Activated CD8-positive, alpha-beta T cell treated with anti-CD3 and anti-CD28 coated beads for 36 hours (primary cell): ENCODE results near the gene ARHGAP12. TPM values are rescaled to one million over a fixed set of nuclear protein-coding genes. Genes with fewer than 3 reads are reported as not detected.

Experiments
- ATAC-seq: fragments of 200-7000 bp; cut with Tn5 transposase; one replicate; pipeline ENCODE4 v1.10.0; 2021; ENCODE audit warnings: mild to moderate bottlenecking, moderate library complexity
- CTCF ChIA-PET: fragments of 350-600 bp; sonication (Branson Sonifier 250); formaldehyde crosslinking; loops from one replicate; lab custom pipeline; 2021; ENCODE audit warnings: antibody characterized with exemption; lab: Charles Lee
- POLR2A ChIA-PET: fragments of 350-600 bp; sonication (Branson Sonifier 250); formaldehyde crosslinking; loops from one replicate; lab custom pipeline; 2021; ENCODE audit warnings: antibody characterized with exemption; lab: Charles Lee
- DNase-seq: peaks from one replicate; pipeline ENCODE4 v3.0.0-alpha.2; 2020
- H3K27ac Mint-ChIP-seq: one replicate; pipeline ENCODE4 v1.8.0; 2021; ENCODE audit warnings: mild to moderate bottlenecking, mixed read lengths
- H3K27me3 Mint-ChIP-seq: one replicate; pipeline ENCODE4 v1.8.0; 2021; ENCODE audit warnings: mixed read lengths
- H3K36me3 Mint-ChIP-seq: one replicate; pipeline ENCODE4 v1.8.0; 2021; ENCODE audit warnings: low read depth, mixed read lengths
- H3K4me1 Mint-ChIP-seq: one replicate; pipeline ENCODE4 v1.8.0; 2021; ENCODE audit warnings: low read depth, mixed read lengths
- H3K4me3 Mint-ChIP-seq: one replicate; pipeline ENCODE4 v1.8.0; 2021; ENCODE audit warnings: mild to moderate bottlenecking, moderate library complexity, mixed read lengths
- H3K9me3 Mint-ChIP-seq: one replicate; pipeline ENCODE4 v1.8.0; 2021; ENCODE audit warnings: mixed read lengths
- intact Hi-C: fragments of 100-400 bp; cut with micrococcal nuclease; formaldehyde crosslinking; loops from one replicate; pipeline ENCODE4 v1.10.0; 2022
- total RNA-seq, 2 experiments: library from RNA; stranded (reverse); gene quantifications; one replicate each; pipeline ENCODE4 v1.2.3, GENCODE V29; 2021
- TF ChIP-seq, protein P1 (sequence below): fragments of 200-600 bp; IDR thresholded peaks from one replicate; pipeline ENCODE4 v1.8.0; 2022; ENCODE audit warnings: antibody characterized with exemption, mild to moderate bottlenecking

The ARHGAP12 gene
- total RNA-seq, 2 experiments from 2014 or later = 4.0 to 4.3 TPM

DNA sequence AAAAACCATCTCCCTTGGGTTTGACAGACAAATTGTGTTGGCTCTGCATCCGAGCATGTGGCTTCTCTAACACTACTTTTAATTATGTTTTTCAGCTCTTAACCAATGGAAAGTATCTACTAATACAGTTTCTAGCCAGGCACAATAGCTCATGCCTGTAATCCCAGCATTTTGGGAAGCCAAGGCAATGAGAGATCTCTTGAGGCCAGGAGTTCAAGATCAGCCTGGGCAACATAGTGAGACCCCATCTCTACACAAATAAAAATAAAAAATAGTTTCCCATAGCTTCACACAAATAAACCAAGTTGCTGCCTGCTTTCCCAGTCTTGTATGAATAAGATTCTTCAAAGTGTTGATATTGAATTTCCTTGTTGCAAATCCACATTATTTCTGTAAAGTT, 13.8 kb upstream of the ARHGAP12 start:
- Mint-ChIP-seq H3K27ac (no peak overlapping the region), H3K27me3 (no peaks in the 10 kb centered on the region), H3K9me3 (no peaks in the 10 kb centered on the region), H3K36me3 (no peaks in the 10 kb centered on the region), H3K4me3 (no peak overlapping the region), H3K4me1 (peaks cover 13% of the 10 kb centered on the region)
- ChIA-PET POLR2A (no interaction called here), CTCF (no interaction called here)
- ATAC-seq (no peak), DNase-seq (no peak)
- TF ChIP-seq, protein P1, sequence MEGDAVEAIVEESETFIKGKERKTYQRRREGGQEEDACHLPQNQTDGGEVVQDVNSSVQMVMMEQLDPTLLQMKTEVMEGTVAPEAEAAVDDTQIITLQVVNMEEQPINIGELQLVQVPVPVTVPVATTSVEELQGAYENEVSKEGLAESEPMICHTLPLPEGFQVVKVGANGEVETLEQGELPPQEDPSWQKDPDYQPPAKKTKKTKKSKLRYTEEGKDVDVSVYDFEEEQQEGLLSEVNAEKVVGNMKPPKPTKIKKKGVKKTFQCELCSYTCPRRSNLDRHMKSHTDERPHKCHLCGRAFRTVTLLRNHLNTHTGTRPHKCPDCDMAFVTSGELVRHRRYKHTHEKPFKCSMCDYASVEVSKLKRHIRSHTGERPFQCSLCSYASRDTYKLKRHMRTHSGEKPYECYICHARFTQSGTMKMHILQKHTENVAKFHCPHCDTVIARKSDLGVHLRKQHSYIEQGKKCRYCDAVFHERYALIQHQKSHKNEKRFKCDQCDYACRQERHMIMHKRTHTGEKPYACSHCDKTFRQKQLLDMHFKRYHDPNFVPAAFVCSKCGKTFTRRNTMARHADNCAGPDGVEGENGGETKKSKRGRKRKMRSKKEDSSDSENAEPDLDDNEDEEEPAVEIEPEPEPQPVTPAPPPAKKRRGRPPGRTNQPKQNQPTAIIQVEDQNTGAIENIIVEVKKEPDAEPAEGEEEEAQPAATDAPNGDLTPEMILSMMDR = no peak
- intact Hi-C loops = no loop called here

DNA sequence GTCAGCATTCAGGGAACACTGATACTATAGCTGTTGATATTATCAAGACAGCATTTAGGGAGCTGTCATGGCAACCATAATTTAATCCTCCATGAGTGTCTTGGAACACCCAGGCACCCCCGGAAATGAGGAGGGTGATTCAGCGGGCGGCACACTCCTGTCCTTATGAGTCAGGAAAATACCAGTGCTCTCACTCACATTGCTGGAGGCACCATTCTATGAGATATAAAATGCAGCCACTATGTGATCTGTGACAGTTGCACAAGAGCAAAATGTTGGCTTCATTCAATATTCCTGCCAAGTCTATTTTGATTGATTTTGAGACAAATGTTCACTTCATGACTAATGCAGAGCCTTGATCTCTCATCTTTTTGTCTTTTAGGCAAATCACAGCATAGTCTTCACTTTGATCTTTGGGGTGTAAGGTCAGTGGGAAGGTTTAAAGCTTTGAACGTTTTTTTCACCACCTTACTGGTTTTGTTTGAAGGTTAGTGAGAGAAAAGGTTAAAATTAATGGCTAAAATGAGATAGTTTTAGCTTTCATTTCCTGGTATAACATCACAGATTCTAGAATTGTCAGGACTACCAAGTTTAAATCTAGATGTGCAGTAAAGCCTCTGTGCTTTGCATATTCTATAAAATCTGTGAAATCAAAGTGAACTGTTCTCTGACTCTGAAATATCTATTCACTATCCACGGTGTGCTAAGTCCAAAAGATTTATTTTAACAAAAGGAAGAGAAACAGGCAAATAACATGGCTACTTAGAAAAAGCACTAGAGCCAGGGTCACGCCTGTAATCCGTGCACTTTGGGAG, 12.4 kb upstream of the ARHGAP12 start:
- H3K4me1 Mint-ChIP-seq = peaks cover 13% of the 10 kb centered on the region
- ChIA-PET CTCF (interaction anchor here (1.0 kb wide), 1 partner anchor 125 kb away, joined by 3 read pairs; no protein-coding TSS in a partner anchor), POLR2A (interaction anchor here (1.2 kb wide), 1 partner anchor 25 kb away, joined by 3 read pairs; no protein-coding TSS in a partner anchor)
- no peak overlapping the region for H3K27ac Mint-ChIP-seq
- H3K4me3 Mint-ChIP-seq = no peak overlapping the region
- no peaks in the 10 kb centered on the region for H3K27me3 Mint-ChIP-seq
- ATAC-seq (peak; percentile 37), DNase-seq (no peak)
- intact Hi-C loops = no loop called here
- TF ChIP-seq, protein P1 = no peak
- H3K9me3 Mint-ChIP-seq = no peaks in the 10 kb centered on the region
- H3K36me3 Mint-ChIP-seq = no peaks in the 10 kb centered on the region

DNA sequence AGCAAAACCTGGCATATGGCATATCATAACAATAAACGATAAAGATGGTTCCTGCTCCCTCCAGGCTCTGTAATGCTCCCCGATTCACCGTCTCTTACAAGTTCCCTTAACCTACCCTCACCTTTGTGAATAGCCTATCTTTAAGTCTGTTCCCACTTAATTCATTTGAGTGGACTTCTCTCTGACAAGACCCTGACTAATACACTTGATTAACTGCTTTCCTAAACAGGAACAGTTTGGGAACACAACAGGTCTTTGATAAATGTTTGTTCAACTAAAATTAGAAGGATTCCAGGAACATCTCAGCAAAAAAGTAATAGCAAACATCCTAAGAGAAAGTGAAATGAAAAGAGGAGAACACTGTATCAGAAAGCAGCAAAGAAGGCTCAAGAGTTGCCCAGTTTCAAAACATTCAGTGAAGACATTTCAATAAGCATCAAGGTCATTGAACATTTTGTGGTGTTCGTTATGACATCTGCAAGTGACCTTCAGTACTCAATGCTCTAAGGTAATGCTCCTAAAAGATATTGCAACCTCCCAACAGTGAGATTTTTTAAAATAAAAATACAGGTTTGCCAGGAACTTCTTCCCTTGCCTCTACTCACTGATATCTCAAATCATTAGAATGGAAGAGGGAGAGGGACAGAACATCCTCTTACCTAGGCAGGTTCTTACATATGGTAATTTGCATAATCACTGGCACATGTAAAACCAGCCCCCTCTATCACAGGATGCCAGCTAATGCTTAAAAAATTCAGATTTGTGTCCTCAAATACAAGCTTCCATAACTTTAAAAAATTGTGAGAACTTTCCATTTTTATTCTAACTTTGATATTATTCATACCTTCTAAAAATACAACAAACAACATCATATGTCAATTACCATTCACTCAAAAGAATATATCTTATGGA, 11.4 kb upstream of the ARHGAP12 start:
- H3K4me3 Mint-ChIP-seq = no peak overlapping the region
- ChIA-PET CTCF (interaction anchor here (1.0 kb wide), 1 partner anchor 126 kb away, joined by 3 read pairs; no protein-coding TSS in a partner anchor), POLR2A (interaction anchor here (1.2 kb wide), 1 partner anchor 24 kb away, joined by 3 read pairs; no protein-coding TSS in a partner anchor)
- H3K27ac Mint-ChIP-seq = no peak overlapping the region
- TF ChIP-seq, protein P1 = no peak
- no peaks in the 10 kb centered on the region for H3K9me3 Mint-ChIP-seq
- no peaks in the 10 kb centered on the region for H3K27me3 Mint-ChIP-seq
- peaks cover 13% of the 10 kb centered on the region for H3K4me1 Mint-ChIP-seq
- intact Hi-C loops = no loop called here
- DNase-seq (no peak), ATAC-seq (no peak)
- H3K36me3 Mint-ChIP-seq = no peaks in the 10 kb centered on the region

DNA sequence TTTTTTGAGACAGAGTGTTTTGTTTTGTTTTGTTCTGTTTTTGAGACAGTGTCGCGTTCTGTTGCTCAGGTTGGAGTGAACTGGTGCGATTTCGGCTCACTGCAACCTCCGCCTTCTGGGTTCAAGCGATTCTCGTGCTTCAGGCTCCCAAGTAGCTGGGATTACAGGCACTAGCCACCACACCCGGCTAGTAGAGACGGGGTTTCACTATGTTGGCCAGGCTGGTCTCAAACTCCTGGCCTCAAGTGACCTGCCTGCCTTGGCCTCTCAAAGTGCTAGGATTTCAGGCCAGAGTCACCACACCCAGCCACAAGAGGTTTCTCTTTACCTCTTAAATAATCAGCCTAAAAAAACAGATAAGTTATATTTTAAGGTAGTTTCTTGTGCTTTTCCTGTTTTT, 8.7 kb upstream of the ARHGAP12 start:
- H3K4me1 Mint-ChIP-seq = peaks cover 10% of the 10 kb centered on the region
- H3K4me3 Mint-ChIP-seq = no peak overlapping the region
- intact Hi-C loops = no loop called here
- TF ChIP-seq, protein P1 = no peak
- ChIA-PET CTCF (no interaction called here), POLR2A (no interaction called here)
- DNase-seq (no peak), ATAC-seq (no peak)
- H3K27me3 Mint-ChIP-seq = no peaks in the 10 kb centered on the region
- no peaks in the 10 kb centered on the region for H3K36me3 Mint-ChIP-seq
- no peak overlapping the region for H3K27ac Mint-ChIP-seq
- H3K9me3 Mint-ChIP-seq = no peaks in the 10 kb centered on the region
